H1 (cell line): ENCODE measurements around the gene SYN1. TPM values are rescaled to one million over a fixed set of nuclear protein-coding genes. Genes with fewer than 3 reads are reported as not detected.
A peak's percentile ranks its signal among the peaks of the same experiment; 100 is the strongest.

Experiments used
- POLR2AphosphoS5 ChIP-seq: IDR thresholded peaks from 2 replicates; pipeline ENCODE4 v1.6.1; 2011; ENCODE audit warnings: low read depth, low read length
- RBBP5 ChIP-seq: IDR thresholded peaks from 2 replicates; pipeline ENCODE4 v1.7.1; 2012; ENCODE audit warnings: low read depth, mild to moderate bottlenecking, inconsistent platforms, low read length, moderate library complexity, borderline replicate concordance
- RFX5 ChIP-seq: IDR thresholded peaks from 2 replicates; pipeline ENCODE4 v1.6.1; 2011; ENCODE audit warnings: low read depth, low read length, improper control_type of control experiment, borderline replicate concordance
- polyA plus RNA-seq, 7 experiments: library from polyadenylated mRNA; depleted of rRNA in 3 of 7; stranded (reverse) in 5 of 7; unstranded in 2 of 7; fragments of >200 nt in 5 of 7; fragments of 200-250 nt in 2 of 7; gene quantifications; 1 replicate in 5 of 7; 2 replicates in 1 of 7; 4 replicates in 1 of 7; pipeline versions ENCODE4 v1.2.1 to v1.2.3, GENCODE V29; 2011 to 2013; ENCODE audit warnings: missing spikeins in 2 of 7, mixed read lengths in 2 of 7
- total RNA-seq: library from RNA; stranded (reverse); fragmentation: NEBNext Ultra II Directional; extraction: Animal tissue kit (Norgen Biotek cat#: 25700); gene quantifications from 2 replicates; pipeline ENCODE4 v1.2.1, GENCODE V29; 2021

The SYN1 gene
- total and polyA plus RNA-seq, 2 of the 8 experiments (the other 6 are each of a cell fraction or from before 2014, with no cell fraction given), result 2.1 to 14.1 TPM

DNA sequence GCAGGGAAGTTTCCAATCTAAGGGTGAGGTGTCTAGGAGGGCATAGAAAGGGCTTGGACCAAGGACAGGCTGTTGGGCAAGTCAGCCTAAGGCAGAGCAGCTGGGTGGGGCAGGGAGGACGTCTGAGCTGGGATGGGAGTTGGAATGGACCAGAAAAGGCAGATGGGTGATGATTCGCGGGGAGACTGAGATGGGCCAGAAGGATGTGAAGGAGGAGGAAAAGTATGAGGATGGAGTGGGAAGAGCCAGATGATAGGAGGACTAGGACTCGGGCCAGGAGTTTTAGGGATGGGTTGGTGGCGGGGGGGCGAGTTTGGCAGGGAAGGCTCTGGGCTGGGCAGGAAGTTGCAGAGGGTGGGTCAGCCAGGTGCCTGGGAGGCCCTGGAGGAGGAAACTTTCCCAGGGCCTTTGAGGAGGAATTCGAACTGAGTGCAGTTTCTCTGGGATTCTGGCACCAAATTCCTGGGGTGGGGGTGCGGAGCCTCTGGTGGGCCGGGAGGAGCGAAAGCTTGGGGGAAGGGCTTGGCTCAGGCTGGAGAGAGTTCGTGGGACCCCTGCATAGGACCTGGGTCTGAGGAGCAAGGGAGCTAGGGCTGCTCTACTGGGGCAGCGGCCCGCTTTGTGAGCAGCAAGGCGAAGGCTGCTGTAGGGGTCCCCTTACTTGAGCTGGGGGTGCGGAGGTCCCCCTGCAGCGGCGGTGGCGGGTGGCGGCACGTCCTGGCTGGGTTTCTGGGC lies 46.1 kb downstream of the SYN1 start (continued):
- TF ChIP-seq RFX5 (no peak), POLR2AphosphoS5 (peak; percentile 78), RBBP5 (no peak)
